Measurements from ENCODE around the gene TMPRSS2.

The TMPRSS2 gene

GRCh38 chr21:41481191-41481590 lies 26.8 kb downstream of the TMPRSS2 start:
- DNase-seq (ENCODE audit: low read depth), result no peak

DNA sequence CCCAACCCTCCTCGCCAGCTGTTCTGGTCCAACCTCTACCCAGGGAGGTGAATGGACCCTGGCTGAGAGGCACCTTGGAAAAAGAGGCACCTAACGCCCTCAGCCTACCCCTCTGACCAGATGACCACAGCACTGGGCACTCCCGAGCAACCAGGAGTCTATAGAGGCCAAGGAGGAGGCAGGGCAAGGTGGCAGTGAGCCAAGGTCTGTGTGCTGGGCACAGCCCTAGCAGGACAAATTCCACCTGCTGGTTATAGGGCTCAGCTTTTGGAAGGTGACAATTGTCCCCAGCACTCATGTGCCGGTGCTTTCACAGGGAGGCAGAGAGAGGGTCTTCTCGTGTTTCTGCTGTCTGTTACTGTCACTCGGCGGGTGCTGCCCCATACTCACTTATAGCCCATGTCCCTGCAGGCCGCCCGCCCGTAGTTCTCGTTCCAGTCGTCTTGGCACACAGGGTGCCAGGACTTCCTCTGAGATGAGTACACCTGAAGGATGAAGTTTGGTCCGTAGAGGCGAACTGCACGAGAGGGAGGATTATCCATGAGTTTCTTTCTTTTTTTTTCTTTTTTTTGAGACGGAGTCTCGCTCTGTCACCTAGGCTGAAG lies 27.8 kb downstream of the TMPRSS2 start:
- DNase-seq (ENCODE audit: low read depth), result no peak

DNA sequence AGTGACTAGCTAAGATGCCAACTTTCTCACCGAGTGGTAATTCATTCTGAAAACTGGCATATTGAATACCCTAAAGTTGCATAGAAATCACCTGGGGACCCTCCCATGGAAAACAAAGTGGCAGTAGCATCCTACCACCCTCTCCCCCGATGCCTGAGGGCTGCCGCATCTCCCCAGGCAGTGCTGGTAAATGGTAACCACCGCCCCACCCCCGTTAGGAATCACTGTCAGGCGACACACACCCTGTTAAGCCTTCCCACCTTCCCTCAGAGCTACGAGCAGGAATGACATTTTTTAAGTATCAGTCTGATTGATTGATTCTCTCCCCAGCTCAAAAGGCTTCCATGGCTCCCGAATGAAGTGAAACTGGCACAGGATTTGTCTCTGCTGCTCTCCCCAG lies 28.3 kb downstream of the TMPRSS2 start:
- DNase-seq (ENCODE audit: low read depth), result no peak

DNA sequence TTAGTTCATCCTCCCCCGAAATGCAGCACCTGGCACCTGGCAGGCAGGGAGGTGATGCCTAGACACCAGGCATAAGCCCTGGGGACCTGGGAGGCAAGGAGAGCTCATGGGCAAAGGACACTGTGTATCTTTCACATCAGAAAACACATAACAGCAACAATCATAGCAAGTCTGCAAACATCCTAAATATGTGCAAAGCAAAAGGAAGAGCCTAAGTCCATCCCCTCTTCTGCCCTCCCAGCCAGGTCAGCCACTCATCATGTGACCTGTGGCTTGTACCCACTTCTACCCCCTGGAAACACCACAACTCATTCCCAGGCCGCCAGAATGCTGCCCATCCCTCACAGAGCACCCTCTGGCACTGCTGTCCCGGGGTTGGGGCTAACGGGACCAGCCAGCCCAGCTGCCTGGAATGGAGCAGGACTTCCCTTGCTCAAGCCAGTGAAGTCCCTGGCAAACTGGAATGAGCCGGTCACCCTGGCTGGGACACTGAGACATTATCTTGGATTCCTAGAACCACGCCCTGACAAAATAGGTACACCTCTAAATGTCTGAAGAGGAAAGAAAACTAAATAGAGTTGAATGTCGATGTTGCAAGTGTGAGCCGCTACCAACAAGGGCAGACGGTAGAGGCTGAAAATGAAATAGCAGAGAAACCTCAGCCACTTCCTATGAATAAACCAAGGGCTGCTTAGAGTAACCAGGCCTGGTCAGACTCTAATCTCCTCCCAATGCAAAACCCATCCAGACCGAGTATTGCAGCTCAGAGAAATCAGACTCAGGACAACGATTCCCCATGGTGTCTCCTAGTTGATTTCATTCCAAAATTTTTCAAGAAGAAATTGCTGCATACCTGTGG lies 29.4 kb downstream of the TMPRSS2 start:
- DNase-seq (ENCODE audit: low read depth), result no peak

DNA sequence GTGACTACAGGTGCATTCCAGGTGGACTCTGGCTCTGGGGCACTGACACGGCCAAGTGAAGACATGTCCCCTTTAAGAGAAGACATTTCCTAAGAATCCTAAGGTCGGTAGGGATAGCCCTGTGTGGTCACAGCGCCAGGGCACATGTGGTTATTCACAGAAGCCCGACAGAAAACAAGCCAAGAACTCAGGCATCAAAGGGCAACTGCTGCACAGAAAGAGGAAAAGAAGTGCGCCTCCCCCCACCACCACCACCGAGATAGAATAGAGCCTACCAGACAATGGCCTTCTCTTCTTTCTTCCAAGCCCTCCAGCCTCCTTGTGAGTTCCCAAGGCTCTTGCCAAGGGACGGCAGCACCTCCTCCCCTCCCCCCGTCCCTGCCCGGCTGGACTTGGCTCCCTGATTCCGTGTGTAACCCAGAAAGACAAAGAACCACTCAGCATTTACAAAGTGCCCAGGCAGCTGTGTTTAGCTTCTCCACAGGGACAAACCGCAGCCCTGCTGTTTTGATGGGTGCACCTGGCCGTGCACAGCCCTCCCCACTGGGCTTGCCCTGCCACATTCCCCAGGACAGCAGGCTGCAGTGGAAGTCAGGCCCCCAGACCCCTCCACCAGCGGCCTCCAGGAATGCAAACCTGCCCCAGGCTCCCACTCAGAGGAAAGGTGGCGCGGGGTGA lies 30.2 kb downstream of the TMPRSS2 start:
- no peak for DNase-seq (ENCODE audit: low read depth)

DNA sequence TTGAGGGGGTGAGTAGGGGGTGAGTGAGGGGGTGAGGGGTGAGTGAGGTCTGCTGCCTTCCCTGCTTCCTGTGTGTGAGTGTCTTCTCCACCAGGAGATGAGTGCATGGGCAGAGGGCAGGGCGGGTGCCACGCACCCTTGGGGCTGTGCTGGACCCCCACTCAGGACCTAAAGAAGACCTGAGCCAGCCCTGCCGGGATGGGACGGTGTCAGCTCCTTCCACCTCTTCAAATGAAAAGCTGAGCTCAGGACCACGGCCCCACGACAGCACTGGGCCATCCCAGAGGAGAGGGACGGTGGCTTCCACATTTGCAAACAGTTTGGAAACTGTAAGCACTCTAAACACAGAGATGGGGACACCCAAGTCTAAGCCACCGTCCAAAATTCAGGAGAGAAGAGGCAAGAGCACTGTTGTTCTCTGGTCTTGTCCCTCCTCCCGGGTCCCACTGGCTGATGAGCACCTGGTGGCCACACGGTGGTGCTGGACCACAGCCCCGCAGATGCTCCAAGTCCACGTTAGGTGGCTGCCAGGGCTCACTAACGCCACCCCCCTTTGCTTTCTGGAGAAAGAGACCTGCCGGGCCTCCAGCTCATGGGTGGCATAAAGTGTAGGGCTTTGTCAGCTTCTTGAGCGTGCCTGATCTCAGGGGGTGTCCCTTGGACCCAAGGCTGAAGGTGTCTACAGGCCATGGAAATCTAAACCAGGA lies 32.1 kb downstream of the TMPRSS2 start:
- DNase-seq (ENCODE audit: low read depth), result no peak

DNA sequence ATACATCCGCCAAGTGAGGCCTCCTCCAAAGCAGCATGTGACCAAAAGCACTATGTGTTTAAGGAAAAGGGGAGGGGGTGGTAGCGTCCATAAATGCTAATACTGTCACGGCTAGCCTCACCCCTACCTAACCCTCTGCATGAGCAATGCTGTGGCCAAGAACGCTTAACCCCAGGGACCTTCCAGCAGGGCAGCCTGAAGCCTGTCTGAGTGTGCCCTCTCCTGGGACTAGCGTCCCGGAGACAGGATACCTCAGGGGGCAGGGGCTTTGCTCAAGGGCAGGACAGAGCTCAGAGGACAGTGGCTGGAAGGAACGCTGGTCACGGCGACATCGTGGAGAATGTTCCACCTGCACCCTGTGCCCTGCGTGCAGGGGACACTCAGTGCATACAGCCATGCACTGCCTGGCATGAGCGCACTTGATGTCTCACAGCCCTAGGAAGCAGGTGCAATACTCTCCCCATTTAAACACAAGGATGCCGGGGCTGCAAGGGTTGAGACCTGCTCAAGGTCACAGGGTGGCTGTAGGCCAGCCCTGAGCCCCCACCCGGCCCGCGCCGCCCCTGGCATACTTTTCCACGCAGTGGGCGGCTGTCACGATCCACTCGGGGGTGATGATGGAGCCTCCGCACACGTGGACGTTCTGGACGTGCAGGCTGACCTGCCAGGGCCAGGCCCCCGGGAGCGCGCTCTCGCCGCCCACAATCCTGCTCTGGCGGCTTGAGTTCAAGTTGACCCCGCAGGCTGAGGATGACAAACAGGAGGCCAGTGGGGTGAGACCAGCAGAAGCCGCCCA lies 35.0 kb downstream of the TMPRSS2 start:
- DNase-seq (ENCODE audit: low read depth), result no peak

GRCh38 chr21:41470054-41470453 lies 37.9 kb downstream of the TMPRSS2 start:
- no peak for DNase-seq (ENCODE audit: low read depth)

GRCh38 chr21:41466024-41466820 lies 41.7 kb downstream of the TMPRSS2 start:
- DNase-seq (ENCODE audit: low read depth), result no peak

DNA sequence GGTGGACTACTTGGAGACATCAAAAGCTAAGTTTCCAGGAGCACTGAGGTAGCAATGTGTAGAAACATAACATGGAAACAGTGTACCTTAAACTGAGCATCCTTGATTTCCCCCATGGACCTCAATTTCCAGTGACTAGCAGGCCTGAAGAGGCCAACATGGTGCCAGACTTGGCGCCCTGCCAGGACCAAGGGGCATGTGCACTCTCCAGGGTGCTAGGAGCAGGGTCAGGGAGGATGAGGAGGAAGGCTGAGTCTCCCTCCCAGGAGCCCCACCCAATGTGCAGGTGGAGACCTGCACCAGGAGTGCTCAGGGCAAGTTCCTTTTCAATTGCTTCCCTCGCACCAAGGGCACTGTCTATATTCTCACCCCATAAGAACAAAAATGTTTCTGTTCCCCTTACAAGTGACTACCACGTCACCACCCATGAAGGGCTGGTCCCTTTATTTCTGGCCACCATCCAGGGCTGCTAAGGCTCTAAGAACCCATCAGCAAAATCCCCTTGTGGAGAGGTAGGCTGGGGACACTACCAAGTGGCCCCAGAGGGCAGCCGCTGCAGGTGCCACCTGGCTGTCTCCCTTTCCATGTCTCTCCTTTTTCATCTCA lies 42.7 kb downstream of the TMPRSS2 start:
- no peak for DNase-seq (ENCODE audit: low read depth)

DNA sequence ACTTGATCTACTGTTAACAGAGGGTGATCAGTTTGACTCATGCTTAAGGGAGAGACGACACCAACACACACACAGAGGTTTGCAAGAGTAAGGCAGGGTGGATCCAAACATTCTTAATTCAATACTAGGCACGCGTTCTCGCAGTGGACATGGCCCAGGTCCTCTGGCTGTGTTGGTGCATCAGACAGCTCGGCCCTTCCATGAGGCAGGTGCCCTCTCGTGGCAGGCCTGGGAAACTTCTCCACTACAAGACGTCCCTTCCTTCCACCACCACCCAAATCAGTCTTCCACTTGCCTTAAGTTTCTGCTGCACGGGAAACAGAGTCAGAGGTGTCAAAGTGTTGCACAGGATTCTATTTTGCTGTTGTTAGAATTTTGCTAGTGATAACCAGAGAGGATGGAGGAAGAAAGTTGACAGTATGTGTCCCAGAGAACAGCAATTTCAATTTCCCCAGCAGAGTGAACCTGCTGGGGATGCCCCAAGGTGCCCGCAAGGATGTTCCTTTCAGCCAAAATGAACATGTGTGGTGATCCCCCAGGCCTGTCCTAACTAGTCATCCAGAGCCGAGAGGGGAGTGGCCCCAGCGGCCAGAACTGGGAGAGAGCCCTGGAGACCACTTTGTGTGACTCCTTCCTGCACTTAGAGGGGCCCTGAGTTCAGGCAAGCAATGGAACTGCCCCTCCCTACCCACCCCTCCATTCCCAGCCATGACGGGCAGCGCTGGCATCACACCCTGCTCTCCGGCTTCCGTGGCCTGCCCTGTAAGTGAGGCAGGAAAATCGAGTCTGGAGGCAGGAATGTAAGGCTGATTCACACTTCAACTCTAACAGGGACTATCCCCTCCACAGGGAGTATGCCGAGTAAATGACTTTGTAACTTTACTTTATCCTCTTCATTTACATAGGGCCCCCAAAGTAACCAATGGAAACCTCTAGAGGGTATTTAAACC lies 47.1 kb downstream of the TMPRSS2 start:
- peak; percentile 37 for DNase-seq (ENCODE audit: low read depth)

- DNase-seq (ENCODE audit: low read depth), result no peak
Observed at GRCh38 chr21:41459884-41460534, 47.9 kb downstream of the TMPRSS2 start.

GRCh38 chr21:41458559-41458958 lies 49.4 kb downstream of the TMPRSS2 start:
- DNase-seq (ENCODE audit: low read depth), result no peak

DNA sequence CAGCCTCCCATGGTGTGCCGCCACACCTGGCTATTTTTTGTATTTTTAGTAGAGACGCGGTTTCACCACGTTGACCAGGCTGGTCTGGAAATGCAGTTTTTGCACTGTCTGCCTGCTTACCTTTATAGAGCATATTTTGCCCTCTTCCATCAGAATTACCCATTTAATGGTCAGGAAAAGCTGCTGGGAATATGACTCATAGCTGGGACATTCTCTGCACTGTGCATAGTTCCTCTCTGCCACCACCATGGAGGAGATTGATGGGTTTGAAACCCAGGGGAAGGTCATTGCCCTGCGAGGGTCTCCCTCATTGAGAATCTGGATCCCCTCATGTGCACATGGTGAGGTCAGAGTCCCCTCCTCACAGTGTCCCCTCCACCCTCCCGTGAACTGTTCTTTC lies 49.8 kb downstream of the TMPRSS2 start:
- no peak for DNase-seq (ENCODE audit: low read depth)

GRCh38 chr21:41453761-41454160 lies 54.2 kb downstream of the TMPRSS2 start:
- DNase-seq (ENCODE audit: low read depth), result no peak

DNA sequence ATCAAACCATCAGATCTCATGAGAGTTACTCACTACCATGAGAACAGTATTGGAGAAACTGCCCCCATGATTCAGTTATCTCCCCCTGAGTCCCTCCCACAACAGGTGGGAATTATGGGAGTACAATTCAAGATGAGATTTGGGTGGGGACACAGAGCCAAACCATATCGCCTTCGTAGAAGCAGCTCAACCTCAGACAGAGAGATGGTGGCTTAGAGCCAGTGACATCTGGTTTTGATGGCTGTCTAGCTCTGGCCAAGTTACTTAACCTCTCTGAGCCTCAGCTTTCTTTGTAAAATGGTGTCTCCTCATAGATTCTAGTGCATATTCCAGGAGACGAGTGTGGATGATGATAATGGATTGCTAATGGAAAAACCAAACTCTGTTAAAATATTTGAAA lies 54.8 kb downstream of the TMPRSS2 start:
- DNase-seq (ENCODE audit: low read depth), result no peak

GRCh38 chr21:41451753-41452676 lies 55.9 kb downstream of the TMPRSS2 start:
- no peak for DNase-seq (ENCODE audit: low read depth)

GRCh38 chr21:41449613-41450012 lies 58.3 kb downstream of the TMPRSS2 start:
- DNase-seq (ENCODE audit: low read depth), result no peak

Data from GM04504 (cell line).